NCI-H1048 (cell line): ENCODE measurements around the gene HOXC6.
A peak's percentile ranks its signal among the peaks of the same experiment; 100 is the strongest.

Experiments
- DNase-seq: peaks from one replicate; lab custom pipeline; 2025; lab: John Stamatoyannopoulos, UW

The HOXC6 gene

GRCh38 chr12:54002278-54002914 is 25.8 kb upstream of the HOXC6 start:
- no peak for DNase-seq

GRCh38 chr12:54002915-54003389 is 25.3 kb upstream of the HOXC6 start:
- no peak for DNase-seq

DNA sequence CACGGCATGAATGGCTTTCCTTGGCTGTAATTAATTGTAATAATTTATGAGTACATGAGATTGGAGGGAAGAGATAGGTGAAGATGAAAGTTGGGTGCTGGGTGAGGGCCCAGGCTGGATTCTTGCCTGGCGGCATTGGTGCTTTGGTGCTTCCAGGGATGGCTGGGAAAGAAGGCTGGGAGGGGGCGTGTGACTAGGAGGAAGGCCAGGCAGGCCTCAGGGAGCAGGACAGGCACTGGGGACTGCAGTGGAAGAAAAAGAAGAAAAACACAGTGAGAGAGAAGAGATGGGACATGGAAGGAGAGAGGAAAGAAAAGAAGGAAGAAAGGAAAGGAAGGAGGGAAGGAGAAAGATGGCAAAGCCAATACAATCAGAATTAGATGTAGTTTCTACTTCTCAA is 24.6 kb upstream of the HOXC6 start:
- DNase-seq, result no peak

GRCh38 chr12:54004063-54004840 is 24.0 kb upstream of the HOXC6 start:
- no peak for DNase-seq

DNA sequence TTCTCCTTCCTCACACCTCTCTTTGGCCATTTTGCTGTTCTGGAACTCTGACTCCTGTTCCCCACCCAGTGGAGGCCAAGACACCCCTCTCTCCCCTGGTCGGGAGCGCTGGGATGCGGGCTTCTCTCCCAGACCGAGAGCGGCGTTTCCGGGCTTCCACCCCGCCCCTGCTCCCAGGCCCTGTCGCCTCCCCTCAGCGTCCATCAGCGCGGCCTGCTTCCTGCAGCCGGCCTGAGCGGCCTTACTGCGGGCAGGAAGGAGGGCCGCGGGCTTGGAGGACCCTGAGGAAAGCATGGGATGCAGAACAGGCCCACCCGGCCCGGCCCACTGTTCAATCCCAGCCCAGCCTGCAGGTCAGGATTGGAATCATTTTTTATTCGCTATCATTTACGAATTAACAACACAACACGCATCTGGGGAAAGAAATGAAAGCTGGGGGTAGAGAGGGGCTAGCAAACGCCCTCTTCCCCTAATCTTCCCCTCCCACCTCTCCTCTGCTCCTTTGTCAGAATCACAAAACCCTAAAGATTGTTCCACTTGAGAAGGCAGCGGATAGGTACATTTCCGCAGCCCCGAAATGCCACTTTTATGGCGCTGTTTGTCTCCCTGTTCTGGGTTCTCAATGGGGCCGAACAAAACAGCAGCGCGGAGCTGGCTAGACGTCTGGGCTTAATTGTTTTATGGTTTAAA is 23.3 kb upstream of the HOXC6 start:
- no peak for DNase-seq

GRCh38 chr12:54005531-54005852 is 22.7 kb upstream of the HOXC6 start:
- DNase-seq, result no peak

GRCh38 chr12:54005853-54006558 is 22.2 kb upstream of the HOXC6 start:
- DNase-seq, result peak; percentile 70

GRCh38 chr12:54006559-54007220 is 21.6 kb upstream of the HOXC6 start:
- DNase-seq, result no peak

- no peak for DNase-seq
These were observed 20.5 kb upstream of the HOXC6 start for GRCh38 chr12:54007538-54008259.

DNA sequence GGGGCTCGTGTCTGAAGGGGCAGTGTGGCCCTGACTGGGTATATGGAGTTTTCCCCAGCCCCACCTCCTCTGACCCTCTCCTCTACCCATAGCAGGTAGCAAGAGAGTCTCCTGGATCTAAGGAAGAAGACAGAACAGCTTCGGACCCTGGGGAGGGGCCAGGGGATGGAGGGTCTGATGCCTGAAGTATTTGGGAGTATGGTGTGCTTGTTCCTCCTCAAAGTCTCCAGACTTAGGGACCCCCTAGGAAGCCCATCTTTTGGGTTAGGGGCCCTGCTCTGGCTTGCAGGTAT is 20.0 kb upstream of the HOXC6 start:
- DNase-seq, result no peak

GRCh38 chr12:54009171-54010052 is 18.8 kb upstream of the HOXC6 start:
- DNase-seq, result no peak

DNA sequence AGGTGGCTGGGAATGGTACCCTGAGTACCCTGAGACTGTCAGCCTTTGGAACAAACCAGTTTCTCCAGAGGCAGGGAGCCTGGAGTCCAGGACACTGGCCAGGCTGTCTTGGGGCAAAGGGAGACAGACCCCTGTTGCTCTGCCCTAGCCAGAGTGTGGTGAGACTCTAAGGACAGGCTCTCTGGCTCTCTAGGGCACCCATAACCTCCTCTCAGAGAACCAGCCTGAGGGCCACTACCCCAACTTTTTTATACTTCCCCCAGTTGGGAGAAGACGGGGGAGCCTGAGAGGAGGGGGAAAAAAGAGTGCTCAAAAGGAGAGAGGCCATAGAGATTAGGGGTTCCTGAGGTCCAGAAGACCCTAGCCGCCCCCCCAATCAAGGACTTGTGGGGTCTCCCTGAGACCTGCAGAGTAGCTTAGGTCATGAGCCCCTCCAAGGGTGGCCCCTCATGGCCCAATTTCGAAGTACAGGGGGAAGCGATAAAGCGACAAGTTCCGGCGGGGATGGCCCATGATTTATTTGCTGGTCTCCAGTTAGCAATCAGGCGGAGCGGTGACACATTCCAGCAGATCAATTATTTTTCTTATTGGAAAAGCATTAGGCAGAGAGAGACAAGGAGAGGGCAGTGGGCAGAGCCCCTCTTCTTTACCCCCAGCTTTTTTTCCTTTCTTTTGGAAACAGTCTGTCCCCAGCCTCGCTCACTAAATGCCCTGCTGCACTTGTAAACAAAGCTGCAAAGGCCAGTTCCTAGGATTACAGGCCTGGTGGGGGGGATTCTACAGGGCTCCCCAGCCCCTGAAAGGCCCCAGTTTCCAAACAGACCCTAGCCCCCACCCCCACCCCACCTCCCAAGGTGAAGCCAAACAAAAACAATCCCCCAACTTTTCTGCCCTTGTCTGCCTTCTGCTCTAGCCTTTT is 17.9 kb upstream of the HOXC6 start:
- no peak for DNase-seq

DNA sequence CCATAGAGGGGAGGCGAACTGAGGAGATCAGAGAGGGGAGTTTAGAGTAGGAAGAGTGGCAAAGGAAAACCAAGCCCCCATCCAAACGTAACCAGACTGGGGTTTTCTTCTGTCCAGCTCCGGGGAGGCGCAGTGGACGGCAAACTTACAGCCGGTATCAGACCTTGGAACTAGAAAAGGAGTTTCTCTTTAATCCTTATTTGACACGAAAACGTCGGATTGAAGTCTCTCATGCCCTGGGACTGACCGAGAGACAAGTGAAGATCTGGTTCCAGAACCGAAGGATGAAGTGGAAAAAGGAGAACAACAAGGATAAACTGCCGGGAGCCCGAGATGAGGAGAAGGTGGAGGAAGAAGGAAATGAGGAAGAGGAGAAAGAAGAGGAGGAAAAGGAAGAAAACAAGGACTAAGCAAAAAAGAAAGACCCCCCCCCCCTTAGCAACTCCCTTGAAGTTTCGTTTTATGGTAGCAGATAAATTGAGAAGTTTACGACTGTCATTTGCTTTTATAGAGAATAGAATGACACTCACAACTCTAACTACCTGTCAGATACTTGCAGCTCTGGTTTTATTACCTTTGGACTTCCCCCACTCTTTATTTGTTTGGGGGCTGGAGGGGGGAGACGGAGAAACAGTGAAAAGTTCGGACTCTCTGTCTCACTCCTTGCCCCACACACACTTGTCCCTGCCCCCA is 17.1 kb upstream of the HOXC6 start:
- no peak for DNase-seq

DNA sequence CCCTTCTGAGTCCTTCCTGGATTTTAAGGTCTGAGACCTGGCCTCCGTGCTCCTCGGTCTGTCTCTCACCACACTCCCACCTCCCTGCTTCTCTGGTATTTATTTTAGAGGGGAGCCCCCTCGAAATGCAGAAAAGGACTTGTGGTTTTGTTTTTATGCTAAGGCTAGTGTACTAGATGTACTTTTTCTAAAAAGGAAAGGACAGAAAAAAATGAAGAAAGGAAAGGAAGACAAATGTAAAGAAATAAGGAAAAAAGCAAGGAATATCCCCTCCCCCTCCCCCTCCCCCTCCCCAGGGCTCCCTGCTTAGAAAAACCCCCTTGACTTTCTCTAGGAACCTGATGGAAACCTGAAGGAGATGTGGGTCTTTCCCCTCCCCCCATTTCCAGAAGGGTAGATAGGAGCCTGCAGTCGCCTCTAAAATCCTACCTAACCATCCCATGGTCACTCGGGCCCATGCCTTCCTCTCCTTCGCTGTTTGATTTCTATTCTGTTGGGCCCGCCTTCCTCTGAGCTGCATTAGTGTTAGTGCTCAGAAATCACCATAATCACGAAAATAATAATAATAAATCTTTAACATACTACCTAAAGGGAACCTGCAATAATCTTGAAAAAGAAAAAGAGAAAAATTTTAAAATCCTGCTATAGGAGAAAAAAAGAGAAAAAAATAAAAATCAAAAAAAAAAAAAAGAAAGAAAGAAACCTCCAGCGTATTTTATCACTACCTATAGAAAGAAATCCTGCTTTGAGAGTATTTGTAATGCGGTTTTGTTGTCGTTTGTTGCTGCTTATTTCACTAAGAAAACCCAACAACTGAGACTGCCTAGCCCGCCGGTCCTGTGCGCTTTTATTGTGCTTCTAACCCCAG is 16.3 kb upstream of the HOXC6 start:
- no peak for DNase-seq

DNA sequence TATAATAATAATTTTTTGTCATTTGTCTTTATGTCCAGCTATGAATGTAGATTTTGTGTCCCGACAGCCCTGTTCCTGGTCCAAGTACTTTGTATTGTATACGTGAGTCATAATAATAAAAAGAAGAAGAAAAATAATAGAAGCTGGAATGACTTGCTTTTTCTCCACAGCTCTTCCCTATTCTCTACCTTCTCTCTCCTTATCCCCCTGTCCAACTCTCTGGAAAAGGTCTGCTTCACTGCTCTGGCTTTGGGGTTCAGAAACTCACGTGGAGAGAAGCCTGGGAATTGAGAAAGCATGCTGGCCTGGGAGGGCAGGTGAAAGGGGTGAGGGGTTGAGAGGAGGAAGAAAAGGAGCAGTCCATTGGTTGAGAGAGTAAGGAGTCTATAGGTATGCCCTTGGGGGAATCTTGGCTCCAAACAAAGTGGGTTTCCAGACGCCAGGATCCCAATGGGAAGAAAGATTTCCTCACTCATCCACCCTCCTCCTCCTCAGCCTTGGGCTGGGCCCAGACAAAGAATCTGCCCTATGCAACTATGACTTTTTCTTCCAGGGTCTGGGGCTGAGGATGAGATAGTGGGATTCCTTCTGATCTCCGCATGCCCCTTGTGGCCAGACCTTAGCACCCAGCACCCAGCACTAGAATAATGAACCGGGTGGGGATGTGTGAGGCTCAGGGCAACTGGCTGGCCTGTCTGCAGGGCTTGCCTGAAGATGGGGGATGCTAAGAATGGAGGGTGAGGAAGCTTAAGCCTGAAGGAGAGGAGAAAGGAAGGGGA is 15.4 kb upstream of the HOXC6 start:
- DNase-seq, result no peak

- no peak for DNase-seq
These were observed 13.7 kb upstream of the HOXC6 start for GRCh38 chr12:54014377-54015017.
